ENCODE measurements around the gene COL11A1.
"Not testable (repeated sequence)": the region's sequence is repeated elsewhere in the genome, so short reads cannot be mapped to it uniquely, and the experiment has no call there.

The COL11A1 gene

GRCh38 chr1:103108376-103109150, at the start of gene COL11A1:
Gene COL11A1 (minus strand): TSS chr1:103108522. CDS start chr1:103108178, 344 bp downstream.
- DNase-seq (ENCODE audit: low spot score), result no peak

- DNase-seq (ENCODE audit: low spot score), result no peak
These were observed 48.6 kb upstream of the COL11A1 start for GRCh38 chr1:103156966-103157365.

- DNase-seq (ENCODE audit: low spot score), result no peak
These were observed 37.8 kb upstream of the COL11A1 start for GRCh38 chr1:103146166-103146565.

GRCh38 chr1:103145449-103145848, 37.1 kb upstream of the COL11A1 start:
- DNase-seq (ENCODE audit: low spot score), result no peak

- DNase-seq (ENCODE audit: low spot score), result no peak
These were observed 36.4 kb upstream of the COL11A1 start for GRCh38 chr1:103144681-103145080.

- DNase-seq (ENCODE audit: low spot score), result no peak
These were observed 34.1 kb upstream of the COL11A1 start for GRCh38 chr1:103142461-103142860.

GRCh38 chr1:103129796-103130195, 21.5 kb upstream of the COL11A1 start:
- no peak for DNase-seq (ENCODE audit: low spot score)

GRCh38 chr1:103129255-103129654, 20.9 kb upstream of the COL11A1 start:
- no peak for DNase-seq (ENCODE audit: low spot score)

- DNase-seq (ENCODE audit: low spot score), result not testable (repeated sequence)
These were observed 19.9 kb upstream of the COL11A1 start for GRCh38 chr1:103128256-103128655.

GRCh38 chr1:103125219-103125618, 16.9 kb upstream of the COL11A1 start:
- no peak for DNase-seq (ENCODE audit: low spot score)

- DNase-seq (ENCODE audit: low spot score), result no peak
These were observed 14.8 kb upstream of the COL11A1 start for GRCh38 chr1:103122983-103123720.

GRCh38 chr1:103120981-103121380, 12.7 kb upstream of the COL11A1 start:
- DNase-seq (ENCODE audit: low spot score), result no peak

- no peak for DNase-seq (ENCODE audit: low spot score)
These were observed 4.2 kb upstream of the COL11A1 start for GRCh38 chr1:103112546-103112945.

GRCh38 chr1:103111926-103112325, 3.6 kb upstream of the COL11A1 start:
- no peak for DNase-seq (ENCODE audit: low spot score)

GRCh38 chr1:103110701-103111100, 2.4 kb upstream of the COL11A1 start:
- DNase-seq (ENCODE audit: low spot score), result no peak

GRCh38 chr1:103109311-103109920, 1.1 kb upstream of the COL11A1 start:
- no peak for DNase-seq (ENCODE audit: low spot score)

GRCh38 chr1:103107741-103108375, 464 bp downstream of the COL11A1 start:
- no peak for DNase-seq (ENCODE audit: low spot score)

GRCh38 chr1:103106426-103107341, 1.6 kb downstream of the COL11A1 start:
- DNase-seq (ENCODE audit: low spot score), result no peak

- DNase-seq (ENCODE audit: low spot score), result no peak
These were observed 6.9 kb downstream of the COL11A1 start for GRCh38 chr1:103101399-103101798.

GRCh38 chr1:103089221-103089620, 19.1 kb downstream of the COL11A1 start:
- DNase-seq (ENCODE audit: low spot score), result no peak

GRCh38 chr1:103087256-103087655, 21.1 kb downstream of the COL11A1 start:
- no peak for DNase-seq (ENCODE audit: low spot score)
